Measurements from ENCODE around the gene ZDHHC19.
"Not testable (repeated sequence)": the region's sequence is repeated elsewhere in the genome, so short reads cannot be mapped to it uniquely, and the experiment has no call there.

Gene ZDHHC19

GRCh38 chr3:196222876-196223595, 11.8 kb upstream of the ZDHHC19 start:
- no peak for DNase-seq

GRCh38 chr3:196220991-196221390, 9.8 kb upstream of the ZDHHC19 start:
- no peak for DNase-seq

- DNase-seq, result no peak
Observed at GRCh38 chr3:196220587-196220986, 9.4 kb upstream of the ZDHHC19 start.

GRCh38 chr3:196219970-196220311, 8.7 kb upstream of the ZDHHC19 start:
- no peak for DNase-seq

- DNase-seq, result no peak
Observed at GRCh38 chr3:196219194-196219969, 8.2 kb upstream of the ZDHHC19 start.

- no peak for DNase-seq
Observed at GRCh38 chr3:196218155-196218712, 7.0 kb upstream of the ZDHHC19 start.

GRCh38 chr3:196217307-196218154, 6.3 kb upstream of the ZDHHC19 start:
- DNase-seq, result no peak

- no peak for DNase-seq
Observed at GRCh38 chr3:196216681-196217211, 5.5 kb upstream of the ZDHHC19 start.

- DNase-seq, result no peak
Observed at GRCh38 chr3:196216089-196216564, 4.9 kb upstream of the ZDHHC19 start, which contains the start of gene SLC51A. Gene SLC51A, plus strand, starts transcription at chr3:196216534. Its CDS starts 179 bp downstream, at chr3:196216713.

- DNase-seq, result no peak
Observed at GRCh38 chr3:196215493-196216020, 4.4 kb upstream of the ZDHHC19 start.

- DNase-seq, result no peak
Observed at GRCh38 chr3:196214783-196215441, 3.7 kb upstream of the ZDHHC19 start.

GRCh38 chr3:196209944-196210672, 1.1 kb downstream of the ZDHHC19 start:
- not testable (repeated sequence) for DNase-seq

- no peak for DNase-seq
Observed at GRCh38 chr3:196208942-196209695, 2.1 kb downstream of the ZDHHC19 start.

GRCh38 chr3:196207833-196208607, 3.2 kb downstream of the ZDHHC19 start:
- DNase-seq, result peak; percentile 46

- peak; percentile 54 for DNase-seq
Observed at GRCh38 chr3:196207159-196207832, 3.9 kb downstream of the ZDHHC19 start.

GRCh38 chr3:196205442-196206205, 5.6 kb downstream of the ZDHHC19 start:
- not testable (repeated sequence) for DNase-seq

- DNase-seq, result no peak
Observed at GRCh38 chr3:196203846-196204245, 7.4 kb downstream of the ZDHHC19 start.

- peak; percentile 48 for DNase-seq
Observed at GRCh38 chr3:196202516-196202970, 8.7 kb downstream of the ZDHHC19 start.

Data from retina (tissue), 1 donor.